Activated T-helper 2 cell treated with anti-CD3 and anti-CD28 coated beads, Interferon-gamma antibody, Interleukin-2, Interleukin-4, amounts not matched to agents 10 μg/mL and 5 μg/mL and 100 μg/mL, durations not matched to agents 14 hours and 24 hours and 36 hours (primary cell): ENCODE data around the gene ZNF385C. TPM values are rescaled to one million over a fixed set of nuclear protein-coding genes. Genes with fewer than 3 reads are reported as not detected.

Experiments used
- DNase-seq: peaks from one replicate; pipeline ENCODE4 v3.0.0; 2021; ENCODE audit warnings: low spot score
- H3K27ac Mint-ChIP-seq: one replicate; pipeline ENCODE4 v1.8.0; 2021; ENCODE audit warnings: mixed read lengths
- H3K27me3 Mint-ChIP-seq: one replicate; pipeline ENCODE4 v1.8.0; 2021; ENCODE audit warnings: low read depth, mixed read lengths
- H3K36me3 Mint-ChIP-seq: one replicate; pipeline ENCODE4 v1.8.0; 2021; ENCODE audit warnings: low read depth, mixed read lengths
- H3K4me1 Mint-ChIP-seq: one replicate; pipeline ENCODE4 v1.8.0; 2021; ENCODE audit warnings: low read depth, mixed read lengths
- H3K4me3 Mint-ChIP-seq: one replicate; pipeline ENCODE4 v1.8.0; 2021; ENCODE audit warnings: low read depth, mild to moderate bottlenecking, moderate library complexity, mixed read lengths
- H3K9me3 Mint-ChIP-seq: one replicate; pipeline ENCODE4 v1.8.0; 2021; ENCODE audit warnings: mixed read lengths
- intact Hi-C: fragments of 100-400 bp; cut with micrococcal nuclease; formaldehyde crosslinking; loops from one replicate; pipeline ENCODE4 v1.15.1; 2023
- total RNA-seq: library from RNA; stranded (reverse); gene quantifications from 2 replicates; pipeline ENCODE4 v1.2.3, GENCODE V29; 2022

Gene ZNF385C
- total RNA-seq, 1 donor from 2014 or later = 0.16 TPM

DNA sequence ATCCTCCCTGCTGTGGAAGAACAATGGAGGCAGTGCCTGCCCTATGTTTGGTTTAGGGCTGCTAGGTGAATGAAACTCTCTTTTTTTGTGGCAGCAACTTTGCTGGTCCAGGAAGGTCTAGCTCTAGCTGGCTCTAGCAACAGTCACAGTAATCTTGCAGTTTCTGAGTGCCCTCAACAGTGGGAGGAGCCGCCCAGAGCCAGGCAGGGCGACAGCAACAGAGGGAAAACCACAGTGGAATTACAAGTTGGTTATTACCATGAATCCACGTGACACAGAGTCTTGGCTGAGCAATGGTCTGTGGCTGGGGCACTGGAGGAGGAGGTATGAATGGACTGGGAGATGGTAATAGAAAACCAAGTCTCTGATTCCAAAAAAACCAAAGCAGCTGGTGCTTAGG lies 34.7 kb upstream of the ZNF385C start:
- Mint-ChIP-seq H3K27ac (peak overlapping the region; percentile 54), H3K36me3 (peaks cover 40% of the 10 kb centered on the region), H3K9me3 (no peaks in the 10 kb centered on the region), H3K27me3 (no peaks in the 10 kb centered on the region), H3K4me1 (peaks cover 32% of the 10 kb centered on the region), H3K4me3 (no peak overlapping the region)
- DNase-seq = no peak
- intact Hi-C loops = no loop called here

DNA sequence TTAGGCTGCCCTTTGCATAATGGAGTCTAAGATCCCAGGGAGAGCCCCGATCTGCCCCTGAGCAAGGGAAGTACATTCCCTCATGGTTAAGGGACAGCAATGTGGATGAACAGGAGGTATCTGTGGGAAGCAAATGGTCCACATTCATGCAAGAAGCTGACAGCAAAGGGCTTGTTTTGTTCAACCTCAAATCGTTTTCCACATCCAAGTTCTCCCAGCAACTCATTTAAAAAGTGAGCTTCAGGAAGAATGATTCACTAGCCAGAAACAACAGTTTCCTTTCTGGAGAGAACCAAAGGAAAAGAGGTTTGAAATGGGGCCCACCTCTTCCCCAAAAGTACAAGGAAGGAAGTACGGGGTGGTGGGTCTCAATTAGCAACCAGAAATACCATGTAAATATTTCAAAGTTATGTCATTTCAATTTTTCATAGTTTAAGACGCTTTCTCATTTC lies 33.7 kb upstream of the ZNF385C start:
- H3K4me3 Mint-ChIP-seq = no peak overlapping the region
- H3K9me3 Mint-ChIP-seq = no peaks in the 10 kb centered on the region
- intact Hi-C loops = no loop called here
- H3K27me3 Mint-ChIP-seq = no peaks in the 10 kb centered on the region
- peaks cover 48% of the 10 kb centered on the region for H3K36me3 Mint-ChIP-seq
- H3K27ac Mint-ChIP-seq = no peak overlapping the region
- H3K4me1 Mint-ChIP-seq = peaks cover 32% of the 10 kb centered on the region
- DNase-seq = no peak

DNA sequence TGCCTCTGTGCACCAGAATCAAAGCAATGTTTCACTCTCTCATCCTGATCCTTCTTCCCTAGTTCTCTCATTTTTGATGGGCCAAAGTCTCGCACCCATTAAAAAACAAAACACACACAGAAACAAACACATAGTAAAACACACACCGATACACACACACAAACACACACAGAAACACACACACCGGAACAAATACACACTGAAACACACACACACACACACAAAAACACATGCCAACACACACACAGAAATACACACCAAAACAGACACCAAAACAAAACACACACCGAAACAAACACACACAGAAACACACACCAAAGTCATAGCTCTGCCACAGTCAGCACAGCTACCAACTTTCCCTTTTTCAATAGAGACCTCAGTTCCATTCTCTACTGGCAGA lies 33.0 kb upstream of the ZNF385C start:
- DNase-seq = no peak
- H3K9me3 Mint-ChIP-seq = no peaks in the 10 kb centered on the region
- H3K27ac Mint-ChIP-seq = peak overlapping the region; percentile 41
- no peaks in the 10 kb centered on the region for H3K27me3 Mint-ChIP-seq
- intact Hi-C loops = no loop called here
- peaks cover 28% of the 10 kb centered on the region for H3K4me1 Mint-ChIP-seq
- no peak overlapping the region for H3K4me3 Mint-ChIP-seq
- H3K36me3 Mint-ChIP-seq = peaks cover 53% of the 10 kb centered on the region

- Mint-ChIP-seq H3K4me3 (no peak overlapping the region), H3K27me3 (no peaks in the 10 kb centered on the region), H3K9me3 (no peaks in the 10 kb centered on the region), H3K4me1 (peaks cover 22% of the 10 kb centered on the region), H3K27ac (no peak overlapping the region), H3K36me3 (peaks cover 53% of the 10 kb centered on the region)
- no peak for DNase-seq
- intact Hi-C loops = no loop called here
Measured at GRCh38 chr17:42130310-42130936, 32.1 kb upstream of the ZNF385C start.

GRCh38 chr17:42129109-42129837 lies 31.0 kb upstream of the ZNF385C start:
- Mint-ChIP-seq H3K4me1 (peaks cover 19% of the 10 kb centered on the region), H3K27ac (no peak overlapping the region), H3K36me3 (peaks cover 59% of the 10 kb centered on the region), H3K9me3 (no peaks in the 10 kb centered on the region), H3K4me3 (no peak overlapping the region), H3K27me3 (no peaks in the 10 kb centered on the region)
- no peak for DNase-seq
- intact Hi-C loops = no loop called here

GRCh38 chr17:42127414-42127813 lies 29.1 kb upstream of the ZNF385C start:
- H3K27me3 Mint-ChIP-seq = no peaks in the 10 kb centered on the region
- DNase-seq = no peak
- peaks cover 5% of the 10 kb centered on the region for H3K4me1 Mint-ChIP-seq
- H3K36me3 Mint-ChIP-seq = peaks cover 59% of the 10 kb centered on the region
- no peaks in the 10 kb centered on the region for H3K9me3 Mint-ChIP-seq
- H3K4me3 Mint-ChIP-seq = no peak overlapping the region
- H3K27ac Mint-ChIP-seq = no peak overlapping the region
- intact Hi-C loops = no loop called here

GRCh38 chr17:42126836-42127235 lies 28.6 kb upstream of the ZNF385C start:
- H3K36me3 Mint-ChIP-seq = peaks cover 59% of the 10 kb centered on the region
- intact Hi-C loops = no loop called here
- H3K4me1 Mint-ChIP-seq = peaks cover 3% of the 10 kb centered on the region
- no peaks in the 10 kb centered on the region for H3K9me3 Mint-ChIP-seq
- DNase-seq = no peak
- no peak overlapping the region for H3K27ac Mint-ChIP-seq
- no peaks in the 10 kb centered on the region for H3K27me3 Mint-ChIP-seq
- no peak overlapping the region for H3K4me3 Mint-ChIP-seq

GRCh38 chr17:42125565-42125964 lies 27.3 kb upstream of the ZNF385C start:
- Mint-ChIP-seq H3K4me3 (no peak overlapping the region), H3K9me3 (no peaks in the 10 kb centered on the region), H3K36me3 (peaks cover 52% of the 10 kb centered on the region), H3K4me1 (peaks cover 3% of the 10 kb centered on the region), H3K27ac (no peak overlapping the region), H3K27me3 (no peaks in the 10 kb centered on the region)
- intact Hi-C loops = no loop called here
- no peak for DNase-seq

DNA sequence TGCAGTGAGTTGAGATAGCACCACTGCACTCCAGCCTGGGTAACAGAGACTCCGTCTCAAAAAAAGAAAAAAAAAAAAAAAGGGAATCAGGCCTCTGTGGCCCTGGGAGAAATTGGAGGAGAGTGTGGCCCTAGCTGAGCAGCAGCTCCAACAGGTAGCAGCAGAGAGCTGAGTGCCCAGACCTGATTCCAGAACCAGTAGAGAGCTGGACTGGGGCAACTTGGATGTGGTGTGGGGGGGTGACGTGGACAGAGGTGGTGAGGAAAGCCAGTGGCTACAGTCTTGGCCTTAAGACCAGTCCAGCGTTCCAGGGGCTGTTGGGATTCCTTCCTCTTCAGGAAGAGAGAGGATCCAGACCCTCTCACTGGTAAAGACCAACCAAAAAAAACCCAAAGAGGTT lies 26.0 kb upstream of the ZNF385C start:
- H3K27ac Mint-ChIP-seq = no peak overlapping the region
- no peaks in the 10 kb centered on the region for H3K27me3 Mint-ChIP-seq
- no peak overlapping the region for H3K4me3 Mint-ChIP-seq

GRCh38 chr17:42122371-42123303 lies 24.4 kb upstream of the ZNF385C start, which contains the start of gene HSPB9:
Gene HSPB9, plus strand, starts transcription at chr17:42122804. Its CDS starts 47 bp downstream, at chr17:42122851.
- peaks cover 12% of the 10 kb centered on the region for H3K4me1 Mint-ChIP-seq
- H3K36me3 Mint-ChIP-seq = peaks cover 37% of the 10 kb centered on the region
- H3K27ac Mint-ChIP-seq = no peak within 1 kb of the TSS
- H3K27me3 Mint-ChIP-seq = no peaks in the 10 kb centered on the region
- H3K9me3 Mint-ChIP-seq = no peaks in the 10 kb centered on the region
- intact Hi-C loops = no loop called here
- peak within 1 kb of the TSS; percentile 76 for H3K4me3 Mint-ChIP-seq
- DNase-seq = no peak

More for the DNA sequence above, 26.0 kb upstream of the ZNF385C start:
- peaks cover 8% of the 10 kb centered on the region for H3K4me1 Mint-ChIP-seq
- H3K9me3 Mint-ChIP-seq = no peaks in the 10 kb centered on the region
- DNase-seq = no peak
- intact Hi-C loops = no loop called here
- peaks cover 42% of the 10 kb centered on the region for H3K36me3 Mint-ChIP-seq

GRCh38 chr17:42120770-42121769 lies 22.8 kb upstream of the ZNF385C start, which contains the start of gene KAT2A:
Gene KAT2A, minus strand, starts transcription at chr17:42121367. Its CDS starts 63 bp downstream, at chr17:42121304.
- H3K4me1 Mint-ChIP-seq = peaks cover 18% of the 10 kb centered on the region
- peak; percentile 68 for DNase-seq
- H3K27ac Mint-ChIP-seq = peak within 1 kb of the TSS; percentile 65
- H3K9me3 Mint-ChIP-seq = no peaks in the 10 kb centered on the region
- H3K4me3 Mint-ChIP-seq = peak within 1 kb of the TSS; percentile 76
- intact Hi-C loops = no loop called here
- no peaks in the 10 kb centered on the region for H3K27me3 Mint-ChIP-seq
- H3K36me3 Mint-ChIP-seq = peaks cover 36% of the 10 kb centered on the region
